Loucy (cell line): Measurements from ENCODE around the gene TRIM40.
"Not testable (repeated sequence)": the region's sequence is repeated elsewhere in the genome, so short reads cannot be mapped to it uniquely, and the experiment has no call there.

Experiments
- CTCF ChIP-seq: fragments of 200-600 bp; sonication (generic); conservative IDR thresholded peaks from 2 replicates; pipeline ENCODE4 v1.5.1; 2014; ENCODE audit warnings: mild to moderate bottlenecking, antibody characterized with exemption, low read length
- EZH2phosphoT487 ChIP-seq: fragments of 200-600 bp; IDR thresholded peaks from 2 replicates; pipeline ENCODE4 v1.6.1; 2018; ENCODE audit warnings: antibody characterized with exemption, mild to moderate bottlenecking, moderate library complexity, borderline replicate concordance

- TF ChIP-seq EZH2phosphoT487, CTCF: not testable (repeated sequence)
Measured at GRCh38 chr6:30165238-30165637, 29.3 kb downstream of the TRIM40 start.
